GM12892 (cell line): ENCODE data around the gene C20orf144.

Experiments used
- POLR2A ChIP-seq: IDR thresholded peaks from 2 replicates; pipeline ENCODE4 v1.6.1; 2011; ENCODE audit warnings: low read depth, low read length, control low read depth
- POLR2AphosphoS5 ChIP-seq: IDR thresholded peaks from 2 replicates; pipeline ENCODE4 v1.6.1; 2011; ENCODE audit warnings: low read depth, low read length, control low read depth

DNA sequence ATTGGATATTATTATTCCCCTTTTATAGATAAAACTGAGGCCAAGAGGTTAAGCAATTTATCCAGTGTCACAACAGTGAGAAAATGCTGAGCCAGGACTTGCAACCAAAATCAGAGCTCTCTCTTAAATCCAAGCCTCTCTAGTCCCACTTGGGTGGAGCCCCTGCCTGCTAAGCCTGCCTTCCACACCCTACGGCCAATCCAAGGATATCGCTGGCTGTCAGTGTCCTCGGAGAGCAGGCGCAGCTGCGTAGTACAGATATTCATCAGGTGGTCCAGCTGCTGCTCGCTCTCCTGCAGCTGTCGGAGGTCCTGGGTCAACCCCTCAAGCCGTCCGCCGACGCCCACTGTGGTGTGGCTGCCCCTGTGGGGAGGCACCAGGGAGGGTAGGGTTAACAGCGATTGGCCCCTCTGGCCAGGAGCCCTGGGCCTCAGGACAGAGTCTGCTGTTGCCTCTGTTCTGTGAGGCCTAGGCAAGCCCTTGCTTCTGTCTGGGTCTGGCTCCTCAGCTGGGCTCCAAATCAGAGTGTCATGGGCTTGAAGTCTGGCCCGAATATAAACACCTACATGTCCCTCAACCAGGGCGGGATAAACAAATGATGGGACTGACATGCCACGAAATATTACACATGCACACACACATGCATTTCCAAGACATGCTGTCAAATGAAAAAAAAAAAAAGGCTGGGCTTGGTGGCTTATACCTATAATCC is 16.0 kb downstream of the C20orf144 start:
- TF ChIP-seq POLR2AphosphoS5, result no peak
- no peak; the same call in 1 of the 2 replicates for TF ChIP-seq POLR2A
